MM.1S (cell line): ENCODE results near the gene AFG1L.

Experiments used
- EZH2 ChIP-seq: fragments of 300-600 bp; sonication (generic); optimal IDR thresholded peaks from 2 replicates; pipeline ENCODE3; 2017; ENCODE audit warnings: low read depth, mild to moderate bottlenecking, antibody characterized with exemption, low read length, mixed read lengths
- EZH2phosphoT487 ChIP-seq: fragments of 300-600 bp; sonication (generic); IDR thresholded peaks from 2 replicates; pipeline ENCODE4 v1.6.1; 2018; ENCODE audit warnings: antibody characterized with exemption, low read length
- TF ChIP-seq, protein P1 (sequence below): fragments of 300-600 bp; sonication (generic); IDR thresholded peaks from 2 replicates; pipeline ENCODE4 v1.5.1; 2016; ENCODE audit warnings: antibody characterized with exemption, low read length, mixed read lengths

DNA sequence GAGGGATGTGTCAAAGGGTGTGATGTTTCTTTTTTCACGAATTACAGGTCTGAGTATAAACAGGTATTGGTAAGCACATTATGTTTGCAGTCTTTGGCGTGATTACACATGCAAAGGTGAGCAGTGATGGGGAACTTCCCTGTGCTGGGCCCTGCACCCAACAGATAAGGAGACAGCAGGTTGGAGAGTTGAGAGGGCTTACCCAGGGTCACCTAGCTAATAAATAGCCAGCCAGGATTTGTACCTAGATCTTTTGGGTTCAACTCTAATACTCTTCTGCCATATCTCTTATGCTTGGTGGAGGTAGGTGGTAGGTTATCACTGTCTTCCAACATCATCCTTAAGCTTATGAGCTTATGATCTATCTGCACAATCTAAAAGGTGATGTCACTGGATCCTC lies 46.5 kb downstream of the AFG1L start:
- TF ChIP-seq, protein P1, sequence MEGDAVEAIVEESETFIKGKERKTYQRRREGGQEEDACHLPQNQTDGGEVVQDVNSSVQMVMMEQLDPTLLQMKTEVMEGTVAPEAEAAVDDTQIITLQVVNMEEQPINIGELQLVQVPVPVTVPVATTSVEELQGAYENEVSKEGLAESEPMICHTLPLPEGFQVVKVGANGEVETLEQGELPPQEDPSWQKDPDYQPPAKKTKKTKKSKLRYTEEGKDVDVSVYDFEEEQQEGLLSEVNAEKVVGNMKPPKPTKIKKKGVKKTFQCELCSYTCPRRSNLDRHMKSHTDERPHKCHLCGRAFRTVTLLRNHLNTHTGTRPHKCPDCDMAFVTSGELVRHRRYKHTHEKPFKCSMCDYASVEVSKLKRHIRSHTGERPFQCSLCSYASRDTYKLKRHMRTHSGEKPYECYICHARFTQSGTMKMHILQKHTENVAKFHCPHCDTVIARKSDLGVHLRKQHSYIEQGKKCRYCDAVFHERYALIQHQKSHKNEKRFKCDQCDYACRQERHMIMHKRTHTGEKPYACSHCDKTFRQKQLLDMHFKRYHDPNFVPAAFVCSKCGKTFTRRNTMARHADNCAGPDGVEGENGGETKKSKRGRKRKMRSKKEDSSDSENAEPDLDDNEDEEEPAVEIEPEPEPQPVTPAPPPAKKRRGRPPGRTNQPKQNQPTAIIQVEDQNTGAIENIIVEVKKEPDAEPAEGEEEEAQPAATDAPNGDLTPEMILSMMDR, result no peak
- TF ChIP-seq EZH2phosphoT487, result no peak
- TF ChIP-seq EZH2, result no peak
